ENCODE data around the gene PRKAG2.
"Not testable (repeated sequence)": the region's sequence is repeated elsewhere in the genome, so short reads cannot be mapped to it uniquely, and the experiment has no call there.

The PRKAG2 gene

DNA sequence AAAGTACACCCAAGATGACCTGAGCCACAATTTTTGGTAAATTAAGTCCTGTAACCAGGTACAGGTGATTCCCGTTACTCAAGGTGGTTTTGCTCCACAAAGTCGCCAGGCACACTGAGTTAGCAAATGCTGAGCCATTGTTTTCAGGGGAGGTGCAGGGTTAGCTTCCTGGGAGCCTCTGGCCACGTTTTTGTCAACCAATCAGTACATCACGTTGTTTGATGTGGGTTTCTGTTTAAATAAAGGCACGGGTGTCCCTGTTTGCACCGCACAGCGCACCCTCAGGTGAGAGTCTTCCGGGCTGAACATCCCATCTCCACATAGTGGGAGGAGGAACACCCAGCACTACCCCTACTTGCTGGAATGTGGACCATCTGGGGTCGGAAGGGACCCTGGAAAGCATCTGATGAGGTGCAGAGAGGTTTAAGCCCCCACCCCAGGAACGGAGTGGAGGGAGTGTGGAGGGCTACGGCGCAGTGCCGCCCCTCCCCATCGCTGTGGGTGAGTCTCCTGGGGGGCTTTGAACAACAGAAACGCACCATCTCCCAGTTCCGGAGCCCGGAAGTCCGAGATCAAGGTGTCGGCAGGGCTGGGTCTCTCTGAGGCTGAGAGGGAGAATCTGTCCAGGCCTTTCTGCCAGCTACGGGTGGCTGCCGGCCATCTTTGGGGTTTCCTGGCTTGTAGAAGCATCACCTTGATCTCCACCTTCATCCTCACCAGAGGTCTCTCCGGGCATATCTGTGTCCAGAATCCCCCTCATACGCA lies 42.5 kb downstream of the PRKAG2 start:
- H3K27ac Mint-ChIP-seq, result no peak overlapping the region
- no peak for ATAC-seq
- no peak overlapping the region for H3K4me3 Mint-ChIP-seq
- H3K27me3 Mint-ChIP-seq, result no peaks in the 10 kb centered on the region
- peaks cover 6% of the 10 kb centered on the region for H3K36me3 Mint-ChIP-seq
- peaks cover 38% of the 10 kb centered on the region for H3K4me1 Mint-ChIP-seq
- no peaks in the 10 kb centered on the region for H3K9me3 Mint-ChIP-seq

DNA sequence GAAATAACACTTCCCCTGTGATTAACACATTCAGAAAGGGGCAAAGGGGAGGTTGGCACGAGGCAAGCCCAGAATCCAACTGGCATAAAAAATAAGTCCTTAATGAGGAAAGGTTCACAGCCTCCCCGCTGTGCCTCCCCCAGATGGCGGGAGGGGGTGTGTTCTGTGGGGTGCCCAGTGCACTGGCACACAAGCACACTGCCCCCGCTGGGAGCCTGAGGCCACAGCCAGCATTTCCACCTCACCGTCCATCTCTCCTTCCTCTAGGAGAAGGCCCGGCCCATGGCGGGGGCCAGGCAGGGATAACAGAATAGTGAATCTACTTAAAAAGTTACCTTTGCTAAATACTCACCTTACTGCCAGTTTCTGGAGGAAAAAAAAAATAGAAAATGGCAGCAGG lies 43.2 kb downstream of the PRKAG2 start:
- Mint-ChIP-seq H3K27me3 (no peaks in the 10 kb centered on the region), H3K9me3 (no peaks in the 10 kb centered on the region), H3K4me3 (no peak overlapping the region), H3K27ac (no peak overlapping the region), H3K4me1 (peaks cover 40% of the 10 kb centered on the region), H3K36me3 (peaks cover 6% of the 10 kb centered on the region)
- no peak for ATAC-seq

DNA sequence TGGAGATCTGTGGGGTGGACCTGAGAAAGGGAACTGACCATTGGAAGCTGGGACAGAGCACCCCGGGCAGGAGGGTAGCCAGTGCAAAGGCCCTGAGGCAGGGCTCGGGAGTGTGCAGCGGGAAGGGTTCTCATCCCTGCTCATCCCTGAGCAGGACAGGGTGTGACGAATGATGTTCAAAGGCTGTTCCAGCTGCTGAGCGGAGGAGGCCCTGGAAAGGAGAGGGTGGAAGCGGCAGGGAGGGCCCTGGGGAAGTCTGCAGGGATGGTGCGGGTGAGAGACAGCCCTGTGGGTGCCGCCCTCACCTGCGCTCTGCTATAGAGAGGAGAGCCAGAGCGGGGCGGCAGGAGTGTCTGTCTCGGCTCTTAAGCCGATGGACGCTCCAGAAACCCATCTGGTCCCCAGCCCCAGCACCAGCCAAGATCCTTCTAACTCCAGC lies 43.7 kb downstream of the PRKAG2 start:
- Mint-ChIP-seq H3K4me1 (peaks cover 36% of the 10 kb centered on the region), H3K36me3 (peaks cover 6% of the 10 kb centered on the region), H3K27me3 (no peaks in the 10 kb centered on the region), H3K27ac (peak overlapping the region; percentile 26), H3K4me3 (no peak overlapping the region), H3K9me3 (no peaks in the 10 kb centered on the region)
- no peak for ATAC-seq

DNA sequence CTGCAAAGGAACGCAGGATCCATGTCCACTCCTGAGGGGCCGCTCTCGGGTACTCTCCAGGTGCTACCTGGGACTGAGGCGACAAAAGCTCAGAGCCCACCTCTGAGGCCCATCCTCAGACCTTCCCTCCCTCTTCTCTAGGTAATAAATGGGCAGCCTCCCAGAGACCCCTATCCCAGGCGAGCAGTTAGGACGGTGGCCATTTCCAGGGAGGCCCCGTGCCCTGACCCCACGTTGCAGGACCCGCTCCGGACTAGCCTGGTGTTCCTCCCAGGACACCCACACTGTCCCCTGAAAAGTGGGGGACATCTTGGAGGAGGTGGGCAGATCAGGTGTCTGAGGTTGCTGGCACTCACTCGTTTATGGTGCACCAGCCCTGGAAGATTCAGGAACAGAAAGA lies 44.3 kb downstream of the PRKAG2 start:
- peak overlapping the region; percentile 26 for H3K27ac Mint-ChIP-seq
- ATAC-seq, result no peak

DNA sequence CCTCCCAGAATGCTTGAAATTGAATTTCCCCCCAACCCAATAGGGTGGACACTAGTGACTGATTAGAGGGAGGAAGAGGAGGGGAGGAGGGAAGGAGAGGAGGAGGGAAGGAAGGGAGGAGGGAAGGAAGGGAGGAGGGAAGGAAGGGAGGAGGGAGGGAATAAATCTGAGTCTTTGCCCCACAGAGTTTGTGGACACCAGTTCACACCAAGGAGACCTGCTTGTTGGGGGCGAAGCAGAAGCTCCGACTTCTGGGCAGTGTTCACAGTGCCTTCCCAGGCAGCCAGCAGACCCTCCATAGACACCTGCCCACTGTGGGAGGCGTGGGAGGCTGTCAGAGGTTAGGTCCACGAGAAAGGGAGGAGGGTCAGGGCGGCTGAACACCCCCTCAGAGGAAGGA lies 44.8 kb downstream of the PRKAG2 start:
- Mint-ChIP-seq H3K27ac (peak overlapping the region; percentile 61), H3K27me3 (no peaks in the 10 kb centered on the region), H3K4me3 (no peak overlapping the region), H3K36me3 (peaks cover 6% of the 10 kb centered on the region), H3K4me1 (peaks cover 31% of the 10 kb centered on the region), H3K9me3 (no peaks in the 10 kb centered on the region)
- no peak for ATAC-seq

More for the DNA sequence above, 44.3 kb downstream of the PRKAG2 start:
- peaks cover 6% of the 10 kb centered on the region for H3K36me3 Mint-ChIP-seq
- no peak overlapping the region for H3K4me3 Mint-ChIP-seq
- H3K9me3 Mint-ChIP-seq, result no peaks in the 10 kb centered on the region
- H3K27me3 Mint-ChIP-seq, result no peaks in the 10 kb centered on the region
- H3K4me1 Mint-ChIP-seq, result peaks cover 35% of the 10 kb centered on the region

DNA sequence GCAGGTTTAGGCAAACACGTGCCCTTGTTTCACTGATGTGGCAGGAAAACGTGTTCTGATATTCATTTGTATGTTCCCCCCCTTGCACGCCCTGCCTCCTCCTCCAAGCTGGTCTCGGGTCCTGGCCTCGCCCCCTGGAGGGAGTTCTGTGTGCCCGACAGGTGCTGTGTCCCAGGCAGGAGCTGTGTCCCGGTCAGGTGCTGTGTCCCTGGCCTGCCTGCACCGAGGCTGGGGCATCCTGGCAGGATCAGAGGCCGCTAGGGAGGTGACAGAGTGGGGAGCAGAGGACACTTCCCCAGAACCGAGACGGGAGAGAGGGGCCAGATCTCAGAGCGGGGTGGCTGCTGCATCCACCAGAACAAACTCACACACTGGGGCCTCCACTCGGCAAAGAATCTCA lies 45.3 kb downstream of the PRKAG2 start:
- H3K36me3 Mint-ChIP-seq, result peaks cover 6% of the 10 kb centered on the region
- H3K9me3 Mint-ChIP-seq, result no peaks in the 10 kb centered on the region

DNA sequence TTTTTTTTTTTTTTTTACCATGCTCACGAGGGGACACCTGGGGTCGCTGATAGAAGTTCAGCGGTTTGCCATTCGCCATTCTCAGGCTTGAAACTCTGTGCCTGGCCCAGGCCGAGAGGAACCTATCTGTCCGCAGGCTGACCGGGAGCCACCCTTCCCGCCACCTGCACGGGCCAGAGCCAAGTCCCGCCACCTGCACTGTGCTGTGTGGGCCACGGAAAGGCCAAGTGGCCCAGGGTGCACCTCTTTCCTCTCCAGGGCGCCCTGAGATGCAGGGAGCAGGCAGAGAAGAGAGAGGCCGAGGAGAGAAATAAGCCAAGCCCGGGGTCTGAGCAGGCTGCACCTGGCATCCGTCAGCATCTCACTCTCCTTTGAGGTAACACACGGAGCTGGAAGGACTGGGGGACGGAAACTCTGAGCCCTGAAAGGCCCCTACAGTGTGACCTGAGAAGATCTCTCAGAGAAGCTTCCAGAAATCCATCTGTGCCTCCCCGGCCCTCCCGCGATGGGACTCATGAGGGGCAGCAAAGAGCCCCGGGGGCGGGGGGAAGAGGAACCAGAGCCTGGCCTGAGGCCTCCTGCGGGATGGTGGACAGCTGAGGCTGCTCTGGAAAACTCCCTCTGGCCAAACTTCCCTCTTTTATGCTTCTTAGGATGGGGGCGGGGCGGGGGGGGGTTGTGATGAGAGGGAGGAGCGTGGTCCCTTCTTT lies 46.6 kb downstream of the PRKAG2 start:
- ATAC-seq, result no peak
- Mint-ChIP-seq H3K27ac (no peak overlapping the region), H3K27me3 (no peaks in the 10 kb centered on the region), H3K36me3 (peaks cover 6% of the 10 kb centered on the region), H3K4me3 (no peak overlapping the region), H3K9me3 (no peaks in the 10 kb centered on the region), H3K4me1 (peaks cover 33% of the 10 kb centered on the region)

More for the DNA sequence above, 45.3 kb downstream of the PRKAG2 start:
- Mint-ChIP-seq H3K4me1 (peaks cover 31% of the 10 kb centered on the region), H3K27ac (peak overlapping the region; percentile 61), H3K4me3 (no peak overlapping the region), H3K27me3 (no peaks in the 10 kb centered on the region)
- ATAC-seq, result no peak

DNA sequence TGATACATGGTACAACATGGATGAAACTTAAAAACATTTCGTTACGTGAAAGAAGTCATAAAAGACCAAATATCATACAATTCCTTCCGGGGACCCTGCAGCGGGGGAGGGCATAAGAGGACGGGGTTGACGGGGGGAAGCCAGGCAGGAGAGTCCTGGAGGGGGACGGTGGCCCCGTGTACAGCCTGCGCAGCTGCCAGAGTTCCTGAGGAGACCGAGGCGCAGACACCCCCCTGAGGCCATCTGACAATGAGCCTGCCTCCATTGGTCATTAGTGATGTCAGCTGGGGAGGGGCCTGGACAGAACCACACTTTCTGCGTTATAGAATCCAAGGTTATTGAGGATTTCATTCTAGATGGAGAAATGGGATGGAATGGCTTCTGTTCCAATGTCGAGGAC lies 47.2 kb downstream of the PRKAG2 start:
- H3K9me3 Mint-ChIP-seq, result no peaks in the 10 kb centered on the region
- no peak for ATAC-seq
- H3K27me3 Mint-ChIP-seq, result no peaks in the 10 kb centered on the region
- H3K4me3 Mint-ChIP-seq, result no peak overlapping the region
- H3K4me1 Mint-ChIP-seq, result peaks cover 34% of the 10 kb centered on the region
- H3K27ac Mint-ChIP-seq, result no peak overlapping the region
- H3K36me3 Mint-ChIP-seq, result peaks cover 6% of the 10 kb centered on the region

DNA sequence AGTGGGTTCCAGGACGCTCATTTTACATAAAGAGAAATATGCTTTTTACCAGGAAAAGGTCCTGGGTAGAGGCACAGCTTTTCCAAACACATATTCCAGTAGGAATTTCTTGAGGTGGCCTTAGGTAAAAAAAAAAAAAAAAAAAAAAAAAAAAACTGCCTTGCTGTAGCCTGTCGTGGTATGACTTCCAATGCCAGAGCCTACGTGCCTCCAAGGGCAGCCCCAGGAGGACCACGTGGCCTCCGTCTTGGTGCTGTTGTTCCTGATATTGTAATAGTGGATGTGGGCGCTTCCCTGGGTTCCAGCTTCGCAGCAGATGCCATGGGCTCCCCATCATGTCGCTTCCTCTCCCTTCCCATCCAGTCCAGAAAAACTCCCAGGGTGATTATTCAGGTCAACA lies 49.3 kb downstream of the PRKAG2 start:
- Mint-ChIP-seq H3K4me1 (peaks cover 34% of the 10 kb centered on the region), H3K27me3 (no peaks in the 10 kb centered on the region)
- ATAC-seq, result no peak

DNA sequence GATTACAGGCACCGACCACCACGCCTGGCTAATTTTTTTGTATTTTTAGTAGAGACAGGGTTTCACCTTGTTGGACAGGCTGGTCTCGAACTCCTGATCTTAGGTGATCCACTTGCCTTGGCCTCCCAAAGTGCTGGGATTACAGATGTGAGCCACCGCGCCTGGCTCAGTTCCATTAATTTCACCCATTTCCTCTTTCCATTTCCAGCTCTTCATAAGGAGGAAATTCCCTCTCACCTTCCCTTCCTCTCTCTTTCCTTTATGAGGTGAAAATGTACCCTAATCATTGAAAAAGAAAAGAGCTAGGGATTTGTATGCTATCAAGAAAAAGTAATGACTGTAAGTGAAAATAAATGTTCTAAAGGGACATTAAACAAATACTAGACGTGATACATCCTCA lies 50.6 kb downstream of the PRKAG2 start:
- H3K4me1 Mint-ChIP-seq, result peaks cover 43% of the 10 kb centered on the region
- not testable (repeated sequence) for H3K4me3 Mint-ChIP-seq, H3K36me3 Mint-ChIP-seq, ATAC-seq, H3K27me3 Mint-ChIP-seq, H3K9me3 Mint-ChIP-seq, H3K27ac Mint-ChIP-seq

More for the DNA sequence above, 49.3 kb downstream of the PRKAG2 start:
- no peaks in the 10 kb centered on the region for H3K9me3 Mint-ChIP-seq
- H3K36me3 Mint-ChIP-seq, result no peaks in the 10 kb centered on the region
- H3K4me3 Mint-ChIP-seq, result no peak overlapping the region
- H3K27ac Mint-ChIP-seq, result no peak overlapping the region

DNA sequence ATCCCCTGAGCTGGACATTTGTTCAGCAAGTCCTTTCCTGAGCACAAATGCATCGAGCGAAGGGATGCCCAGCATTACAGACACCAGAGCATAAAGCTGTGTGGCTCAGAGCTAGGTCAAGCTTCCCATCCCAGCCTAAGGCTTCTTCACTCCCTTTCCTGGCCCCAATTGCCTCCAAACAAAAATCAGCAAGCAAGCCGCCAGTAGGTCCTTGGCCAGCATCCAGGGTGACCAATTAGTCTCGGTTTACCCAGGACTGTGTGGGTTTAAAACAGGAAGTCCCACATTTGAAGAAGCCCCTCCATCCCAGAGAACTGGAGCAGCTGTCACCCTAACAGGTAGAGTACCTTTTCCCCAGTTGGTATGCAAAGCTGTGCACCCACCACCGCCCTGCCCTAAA lies 51.2 kb downstream of the PRKAG2 start:
- H3K36me3 Mint-ChIP-seq, result no peaks in the 10 kb centered on the region
- H3K27me3 Mint-ChIP-seq, result no peaks in the 10 kb centered on the region
- H3K4me3 Mint-ChIP-seq, result no peak overlapping the region
- H3K27ac Mint-ChIP-seq, result no peak overlapping the region
- no peak for ATAC-seq
- no peaks in the 10 kb centered on the region for H3K9me3 Mint-ChIP-seq
- H3K4me1 Mint-ChIP-seq, result peaks cover 48% of the 10 kb centered on the region

DNA sequence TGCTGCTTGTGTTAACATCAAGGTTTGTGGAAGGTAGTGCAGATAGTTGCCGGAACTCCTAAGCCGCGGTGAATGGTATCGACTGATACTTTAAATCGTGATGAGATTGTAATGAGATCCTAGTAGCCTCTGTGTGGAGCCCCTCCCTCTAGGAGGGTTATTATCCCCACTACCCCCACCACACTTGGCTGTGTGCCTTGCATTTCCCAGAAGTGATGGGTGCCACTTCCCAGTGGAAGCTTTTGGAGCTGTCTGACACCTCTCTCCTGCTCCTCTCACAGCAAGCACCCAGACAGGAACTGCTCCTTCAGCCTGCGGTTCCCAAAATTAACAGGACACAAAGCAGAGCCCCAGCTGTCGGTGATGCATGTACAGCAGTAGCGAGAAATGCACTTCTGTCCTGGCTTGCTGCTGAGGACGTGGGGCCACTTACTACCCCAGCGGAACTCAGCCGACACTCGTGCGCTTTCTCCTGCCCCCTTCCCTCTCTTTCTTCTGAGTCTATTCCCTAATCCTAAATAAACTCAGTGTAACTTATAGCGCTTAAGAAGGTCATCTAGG lies 52.5 kb downstream of the PRKAG2 start:
- no peak for ATAC-seq
- H3K27me3 Mint-ChIP-seq, result no peaks in the 10 kb centered on the region
- H3K9me3 Mint-ChIP-seq, result no peaks in the 10 kb centered on the region
- H3K36me3 Mint-ChIP-seq, result no peaks in the 10 kb centered on the region
- peaks cover 50% of the 10 kb centered on the region for H3K4me1 Mint-ChIP-seq
- no peak overlapping the region for H3K27ac Mint-ChIP-seq
- H3K4me3 Mint-ChIP-seq, result no peak overlapping the region

DNA sequence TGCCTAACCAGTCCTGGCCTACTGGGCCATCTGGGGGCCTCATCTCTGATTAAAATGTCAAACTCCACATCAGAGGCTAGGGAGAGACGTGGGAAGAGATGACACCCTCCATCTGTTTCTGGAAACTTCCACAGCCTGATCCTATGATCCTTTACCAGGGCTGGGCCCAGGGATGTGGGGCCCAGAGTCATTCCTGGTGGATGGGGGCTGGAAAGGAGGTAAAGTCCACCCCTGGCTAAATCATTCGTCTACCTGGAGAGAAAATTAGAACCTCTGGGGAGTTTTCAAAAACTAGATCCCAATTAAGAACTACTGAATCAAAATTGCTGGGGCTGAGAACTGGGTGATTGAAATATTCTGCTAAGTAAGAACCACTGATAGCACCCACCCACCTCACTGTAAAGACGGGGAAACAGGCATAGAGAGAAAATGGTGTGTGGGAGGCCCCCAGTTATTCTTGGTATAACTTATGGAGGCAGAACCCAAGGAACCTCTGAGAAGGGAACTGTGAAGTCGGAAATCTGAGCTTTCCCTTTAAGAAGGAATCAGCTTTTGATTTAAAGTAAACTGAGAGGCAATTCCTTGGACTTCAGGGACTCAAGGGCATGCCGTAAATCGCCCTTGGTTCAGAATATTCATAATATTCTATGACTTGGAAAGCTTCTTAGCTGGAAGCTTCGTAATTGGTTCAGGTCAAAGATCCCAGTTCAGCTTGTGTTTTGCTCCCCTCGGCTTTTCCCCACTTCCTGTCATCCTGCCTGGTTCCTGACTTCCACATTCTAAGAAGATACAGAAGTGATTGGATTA lies 53.1 kb downstream of the PRKAG2 start:
- peaks cover 43% of the 10 kb centered on the region for H3K4me1 Mint-ChIP-seq
- no peaks in the 10 kb centered on the region for H3K27me3 Mint-ChIP-seq
- H3K27ac Mint-ChIP-seq, result no peak overlapping the region
- ATAC-seq, result no peak
- H3K9me3 Mint-ChIP-seq, result no peaks in the 10 kb centered on the region
- H3K36me3 Mint-ChIP-seq, result no peaks in the 10 kb centered on the region
- H3K4me3 Mint-ChIP-seq, result no peak overlapping the region

DNA sequence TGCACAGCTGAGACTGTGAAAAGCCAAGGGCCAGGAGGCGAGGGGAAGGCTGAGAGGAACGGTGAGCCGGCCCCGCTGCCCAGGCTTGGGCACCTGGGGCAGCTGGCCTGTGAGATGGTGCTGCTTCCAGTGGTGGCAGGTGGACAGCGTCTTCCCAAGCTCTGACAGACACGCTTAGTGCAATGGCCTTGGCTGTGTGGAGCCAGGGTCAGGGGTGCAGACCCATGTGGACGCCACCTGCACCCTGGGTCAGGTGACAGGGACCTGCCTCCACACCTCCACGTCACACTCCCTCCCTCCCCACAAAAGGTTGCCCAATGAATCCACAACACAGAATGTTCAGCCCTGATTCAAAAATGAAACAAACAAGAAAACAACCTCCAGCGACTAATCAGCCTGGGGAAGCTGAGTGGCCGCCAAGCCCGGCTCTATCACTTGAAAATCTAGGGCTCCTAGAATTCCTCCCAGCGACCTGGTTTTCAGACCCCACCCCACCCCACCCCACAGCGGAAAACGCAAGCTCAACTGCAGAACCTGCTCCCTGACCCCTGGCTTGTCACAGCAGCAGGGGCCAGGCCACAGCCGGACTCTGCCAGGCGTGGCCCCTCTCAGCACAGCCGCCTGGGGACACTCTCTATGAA lies 54.3 kb downstream of the PRKAG2 start:
- no peak overlapping the region for H3K4me3 Mint-ChIP-seq
- no peak for ATAC-seq
- no peak overlapping the region for H3K27ac Mint-ChIP-seq
- H3K4me1 Mint-ChIP-seq, result peaks cover 39% of the 10 kb centered on the region
- peaks cover under 1% of the 10 kb centered on the region for H3K36me3 Mint-ChIP-seq
- H3K9me3 Mint-ChIP-seq, result no peaks in the 10 kb centered on the region
- no peaks in the 10 kb centered on the region for H3K27me3 Mint-ChIP-seq

Measured in stimulated activated memory B cell treated with anti-CD40 and anti-IgM and Interleukin-4, amounts not matched to agents 10 μg/mL and 1 μg/mL and 100 μg/mL, for 72 hours (primary cell).